ENCODE results near the gene TBC1D22B.

DNA sequence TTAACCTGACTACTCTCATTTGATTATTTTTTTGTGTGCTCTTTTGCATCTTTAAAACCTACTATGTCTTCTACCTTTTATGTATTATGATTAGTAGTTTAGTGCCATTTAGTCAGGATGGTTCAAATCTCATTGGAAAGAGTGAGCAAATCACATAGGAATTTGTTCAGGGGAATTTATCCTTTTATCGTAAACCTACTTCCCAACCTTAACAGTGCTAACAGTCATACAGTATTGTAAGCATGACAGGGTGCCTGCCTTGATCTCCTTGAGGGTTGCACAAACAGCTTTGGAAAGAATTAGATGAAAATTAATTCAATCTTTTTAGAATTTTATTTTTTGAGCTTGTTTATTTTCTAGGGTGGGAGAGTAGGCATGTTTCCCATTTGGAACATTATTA lies 114.5 kb downstream of the TBC1D22B start:
- TF ChIP-seq, protein P1, sequence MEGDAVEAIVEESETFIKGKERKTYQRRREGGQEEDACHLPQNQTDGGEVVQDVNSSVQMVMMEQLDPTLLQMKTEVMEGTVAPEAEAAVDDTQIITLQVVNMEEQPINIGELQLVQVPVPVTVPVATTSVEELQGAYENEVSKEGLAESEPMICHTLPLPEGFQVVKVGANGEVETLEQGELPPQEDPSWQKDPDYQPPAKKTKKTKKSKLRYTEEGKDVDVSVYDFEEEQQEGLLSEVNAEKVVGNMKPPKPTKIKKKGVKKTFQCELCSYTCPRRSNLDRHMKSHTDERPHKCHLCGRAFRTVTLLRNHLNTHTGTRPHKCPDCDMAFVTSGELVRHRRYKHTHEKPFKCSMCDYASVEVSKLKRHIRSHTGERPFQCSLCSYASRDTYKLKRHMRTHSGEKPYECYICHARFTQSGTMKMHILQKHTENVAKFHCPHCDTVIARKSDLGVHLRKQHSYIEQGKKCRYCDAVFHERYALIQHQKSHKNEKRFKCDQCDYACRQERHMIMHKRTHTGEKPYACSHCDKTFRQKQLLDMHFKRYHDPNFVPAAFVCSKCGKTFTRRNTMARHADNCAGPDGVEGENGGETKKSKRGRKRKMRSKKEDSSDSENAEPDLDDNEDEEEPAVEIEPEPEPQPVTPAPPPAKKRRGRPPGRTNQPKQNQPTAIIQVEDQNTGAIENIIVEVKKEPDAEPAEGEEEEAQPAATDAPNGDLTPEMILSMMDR (conservative IDR thresholded peaks at IDR 0.05; ENCODE audit: low read length) = no peak
- TF ChIP-seq EZH2phosphoT487 (IDR thresholded peaks at IDR 0.05; ENCODE audit: borderline replicate concordance) = no peak

Measured in Loucy (cell line).